SJSA1 (cell line): ENCODE measurements around the gene MIER2. TPM values are rescaled to one million over a fixed set of nuclear protein-coding genes. Genes with fewer than 3 reads are reported as not detected.
A peak's percentile ranks its signal among the peaks of the same experiment; 100 is the strongest.
"Not testable (repeated sequence)": the region's sequence is repeated elsewhere in the genome, so short reads cannot be mapped to it uniquely, and the experiment has no call there.

Experiments
- DNase-seq, 2 experiments: peaks; one replicate each; pipeline ENCODE4 v3.0.0-alpha.2; 2015 to 2020; ENCODE audit warnings: low spot score in 2 of 2, low read depth in 1 of 2
- H3K27ac ChIP-seq: fragments of 250-450 bp; sonication (Bioruptor Pico); 2 replicates; pipeline ENCODE4 v1.5.1; 2020; ENCODE audit warnings: mild to moderate bottlenecking, moderate library complexity
- H3K27me3 ChIP-seq: fragments of 250-450 bp; sonication (Bioruptor Pico); replicated peaks from 2 replicates; pipeline ENCODE4 v1.5.1; 2020; ENCODE audit warnings: mild to moderate bottlenecking, moderate library complexity
- H3K36me3 ChIP-seq: fragments of 250-450 bp; sonication (Bioruptor Pico); 2 replicates; pipeline ENCODE4 v1.5.1; 2020; ENCODE audit warnings: mild to moderate bottlenecking
- H3K4me1 ChIP-seq: fragments of 250-450 bp; sonication (Bioruptor Pico); replicated peaks from 2 replicates; pipeline ENCODE4 v1.6.1; 2021; ENCODE audit warnings: mild to moderate bottlenecking
- H3K4me3 ChIP-seq: fragments of 250-450 bp; sonication (Bioruptor Pico); 2 replicates; pipeline ENCODE4 v1.5.1; 2020; ENCODE audit warnings: mild to moderate bottlenecking
- H3K9me3 ChIP-seq: fragments of 250-450 bp; sonication (Bioruptor Pico); replicated peaks from 2 replicates; pipeline ENCODE4 v1.5.1; 2020; ENCODE audit warnings: mild to moderate bottlenecking
- total RNA-seq: library from RNA; depleted of rRNA; stranded (reverse); fragments of >200 nt; shearing (Covaris generic); gene quantifications from 2 replicates; pipeline ENCODE4 v1.2.3, GENCODE V29; 2014

Gene MIER2
- total RNA-seq, 1 experiment from 2014 or later = 19.9 TPM

GRCh38 chr19:362683-363082 is 18.1 kb upstream of the MIER2 start:
- no peak overlapping the region for H3K27ac ChIP-seq
- H3K27me3 ChIP-seq = 0 out of 2 replicates have a peak, but pooled peaks cover 5% of the 10 kb centered on the region
- H3K9me3 ChIP-seq = no peaks in the 10 kb centered on the region
- no peaks in the 10 kb centered on the region for H3K36me3 ChIP-seq
- DNase-seq = peak in 1 of 2 experiments; percentile 28
- H3K4me1 ChIP-seq = no peaks in the 10 kb centered on the region
- no peak overlapping the region for H3K4me3 ChIP-seq

- Histone ChIP-seq H3K36me3 (no peaks in the 10 kb centered on the region), H3K9me3 (no peaks in the 10 kb centered on the region), H3K4me3 (no peak overlapping the region), H3K27me3 (0 out of 2 replicates have a peak, but pooled peaks cover 5% of the 10 kb centered on the region), H3K27ac (no peak overlapping the region), H3K4me1 (no peaks in the 10 kb centered on the region)
- peak in 1 of 2 experiments; percentile 40 for DNase-seq
Observed at GRCh38 chr19:362154-362553, 17.6 kb upstream of the MIER2 start.

GRCh38 chr19:359653-359925 is 15.0 kb upstream of the MIER2 start:
- Histone ChIP-seq H3K4me3 (no peak overlapping the region), H3K4me1 (no peaks in the 10 kb centered on the region), H3K27ac (no peak overlapping the region), H3K36me3 (no peaks in the 10 kb centered on the region), H3K9me3 (no peaks in the 10 kb centered on the region), H3K27me3 (no peaks in the 10 kb centered on the region)
- DNase-seq = no peak

GRCh38 chr19:355536-355935 is 10.9 kb upstream of the MIER2 start:
- H3K4me3 ChIP-seq, H3K27ac ChIP-seq, H3K9me3 ChIP-seq: not testable (repeated sequence)

DNA sequence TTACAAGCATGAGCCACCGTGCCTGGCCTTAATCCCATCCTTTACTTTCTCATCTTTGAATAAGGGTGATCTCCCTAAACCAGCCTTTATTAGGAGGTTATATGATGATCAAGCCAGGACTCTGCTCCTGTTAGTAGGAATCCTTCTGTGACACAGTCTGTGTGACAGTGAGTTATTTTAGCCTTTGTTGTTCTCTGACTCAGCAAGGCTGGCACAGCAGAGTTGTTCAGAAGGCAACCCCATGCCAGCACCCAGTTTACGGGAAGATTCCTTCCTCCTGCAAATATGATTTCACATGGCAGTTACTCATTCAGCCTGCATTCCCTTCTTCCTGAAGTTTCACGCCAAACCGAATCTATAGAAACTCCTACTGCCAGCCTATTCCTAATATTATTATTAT is 10.5 kb upstream of the MIER2 start:
- DNase-seq = no peak

More at GRCh38 chr19:355536-355935, 10.9 kb upstream of the MIER2 start:
- DNase-seq, H3K4me1 ChIP-seq, H3K27me3 ChIP-seq, H3K36me3 ChIP-seq: not testable (repeated sequence)

GRCh38 chr19:351976-352625 is 7.5 kb upstream of the MIER2 start:
- Histone ChIP-seq H3K27ac (no peak overlapping the region), H3K9me3 (0 out of 2 replicates have a peak, but pooled peaks cover 6% of the 10 kb centered on the region), H3K4me1 (no peaks in the 10 kb centered on the region), H3K27me3 (no peaks in the 10 kb centered on the region), H3K36me3 (no peaks in the 10 kb centered on the region), H3K4me3 (no peak overlapping the region)
- no peak for DNase-seq

More for the DNA sequence above, 10.5 kb upstream of the MIER2 start:
- H3K4me3 ChIP-seq = no peak overlapping the region
- H3K4me1 ChIP-seq = no peaks in the 10 kb centered on the region
- H3K9me3 ChIP-seq = 0 out of 2 replicates have a peak, but pooled peaks cover 2% of the 10 kb centered on the region
- no peak overlapping the region for H3K27ac ChIP-seq
- no peaks in the 10 kb centered on the region for H3K36me3 ChIP-seq
- H3K27me3 ChIP-seq = no peaks in the 10 kb centered on the region

- Histone ChIP-seq H3K4me1 (peaks cover 9% of the 10 kb centered on the region), H3K27ac (no peak overlapping the region), H3K27me3 (no peaks in the 10 kb centered on the region), H3K9me3 (0 out of 2 replicates have a peak, but pooled peaks cover 4% of the 10 kb centered on the region), H3K4me3 (no peak overlapping the region), H3K36me3 (peaks cover 9% of the 10 kb centered on the region)
- no peak for DNase-seq
Observed at GRCh38 chr19:347946-348861, 3.6 kb upstream of the MIER2 start.

DNA sequence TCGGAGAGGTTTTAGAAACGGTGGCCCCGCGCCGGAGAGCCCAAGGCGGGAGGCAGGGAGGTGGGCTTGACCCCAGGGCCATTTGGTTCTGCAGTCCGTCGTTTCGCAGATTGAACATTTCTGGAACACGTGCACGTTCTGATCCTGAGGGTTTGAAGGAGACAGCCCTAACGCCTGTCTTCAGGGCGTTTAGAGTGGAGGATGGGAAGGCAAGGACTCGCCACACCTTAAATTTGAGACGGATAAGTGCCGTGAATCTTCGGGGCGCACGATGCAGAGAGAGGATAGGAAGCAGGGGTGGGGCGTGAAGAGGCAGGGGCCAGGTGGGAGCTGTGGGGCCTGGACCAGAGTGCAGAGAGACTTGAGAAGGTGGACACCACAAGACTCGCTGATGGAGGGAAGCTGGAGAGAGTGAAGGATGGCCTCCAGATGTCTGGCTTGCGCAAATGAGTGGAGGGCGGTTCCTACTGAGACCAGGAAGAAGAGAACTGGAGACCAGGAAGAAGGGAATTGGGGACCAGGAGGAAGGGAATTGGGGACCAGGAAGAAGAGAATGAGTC is 804 bp upstream of the MIER2 start:
- Histone ChIP-seq H3K27ac (no peak overlapping the region), H3K27me3 (no peaks in the 10 kb centered on the region), H3K4me1 (peaks cover 34% of the 10 kb centered on the region), H3K9me3 (0 out of 2 replicates have a peak, but pooled peaks cover 4% of the 10 kb centered on the region), H3K4me3 (peak overlapping the region; percentile 85), H3K36me3 (peaks cover 31% of the 10 kb centered on the region)
- DNase-seq = no peak

DNA sequence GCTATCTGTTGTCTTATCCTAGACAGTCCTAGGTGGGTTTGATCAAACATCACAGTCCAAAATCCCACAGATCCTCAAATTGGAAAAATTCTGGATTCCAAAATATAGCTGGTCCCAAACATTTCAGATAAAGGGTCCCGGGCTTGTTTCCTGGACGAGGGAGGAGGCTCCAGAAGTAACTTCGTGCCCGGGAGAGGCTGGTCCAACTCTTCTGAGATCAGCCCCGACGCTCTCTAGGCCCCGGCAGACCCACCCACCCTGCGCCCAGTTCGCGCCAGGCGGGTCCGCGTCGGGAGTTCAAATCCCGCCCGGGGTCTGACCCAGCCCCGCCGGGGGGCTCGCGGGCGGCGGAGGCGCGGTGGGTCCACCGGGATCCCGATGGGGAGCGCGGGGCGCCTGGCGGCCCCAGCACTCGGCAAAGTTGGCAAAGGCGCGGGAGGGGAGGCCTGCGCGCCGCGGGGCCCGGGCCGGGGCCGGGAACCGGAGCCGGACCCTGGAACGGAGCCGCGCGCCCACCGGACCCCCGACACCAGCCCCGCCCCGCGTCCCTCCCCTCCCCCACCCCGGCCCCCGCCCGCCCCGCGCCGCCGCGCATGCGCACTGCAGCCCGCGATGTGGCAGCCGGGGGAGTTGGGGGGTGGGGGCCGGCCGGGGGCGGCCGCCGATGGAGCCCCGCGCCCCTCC is 513 bp downstream of the MIER2 start:
- H3K27me3 ChIP-seq = no peaks in the 10 kb centered on the region
- H3K36me3 ChIP-seq = peaks cover 44% of the 10 kb centered on the region
- 0 out of 2 replicates have a peak, but pooled peaks cover 4% of the 10 kb centered on the region for H3K9me3 ChIP-seq
- peak overlapping the region; percentile 85 for H3K4me3 ChIP-seq
- peaks cover 34% of the 10 kb centered on the region for H3K4me1 ChIP-seq
- DNase-seq = peak in 1 of 2 experiments; percentile 65
- peak overlapping the region; percentile 62 for H3K27ac ChIP-seq

- H3K27me3 ChIP-seq = no peaks in the 10 kb centered on the region
- peak overlapping the region; percentile 62 for H3K27ac ChIP-seq
- H3K4me1 ChIP-seq = peaks cover 34% of the 10 kb centered on the region
- peak; percentile 69 to 73 for DNase-seq
- H3K9me3 ChIP-seq = 0 out of 2 replicates have a peak, but pooled peaks cover 4% of the 10 kb centered on the region
- H3K36me3 ChIP-seq = peaks cover 47% of the 10 kb centered on the region
- H3K4me3 ChIP-seq = peak overlapping the region; percentile 85
Observed at GRCh38 chr19:343451-343931, 1.1 kb downstream of the MIER2 start.

GRCh38 chr19:342801-343421 is 1.7 kb downstream of the MIER2 start:
- H3K27me3 ChIP-seq = no peaks in the 10 kb centered on the region
- DNase-seq = peak; percentile 91 to 97
- peak overlapping the region; percentile 62 for H3K27ac ChIP-seq
- peaks cover 34% of the 10 kb centered on the region for H3K4me1 ChIP-seq
- H3K36me3 ChIP-seq = peaks cover 51% of the 10 kb centered on the region
- H3K9me3 ChIP-seq = 0 out of 2 replicates have a peak, but pooled peaks cover under 1% of the 10 kb centered on the region
- peak overlapping the region; percentile 85 for H3K4me3 ChIP-seq

- no peak for DNase-seq
- peak overlapping the region; percentile 33 for H3K27ac ChIP-seq
- no peaks in the 10 kb centered on the region for H3K9me3 ChIP-seq
- H3K4me3 ChIP-seq = peak overlapping the region; percentile 85
- H3K4me1 ChIP-seq = peaks cover 34% of the 10 kb centered on the region
- H3K36me3 ChIP-seq = peaks cover 55% of the 10 kb centered on the region
- H3K27me3 ChIP-seq = no peaks in the 10 kb centered on the region
Observed at GRCh38 chr19:342128-342455, 2.5 kb downstream of the MIER2 start.
